CD4-positive, alpha-beta T cell treated with Interleukin-4 for 4 hours (primary cell): ENCODE results near the gene RGPD4.
"Not testable (repeated sequence)": the region's sequence is repeated elsewhere in the genome, so short reads cannot be mapped to it uniquely, and the experiment has no call there.

Experiments
- DNase-seq: peaks from one replicate; pipeline ENCODE4 v3.0.0-alpha.2; 2020

Gene RGPD4

DNA sequence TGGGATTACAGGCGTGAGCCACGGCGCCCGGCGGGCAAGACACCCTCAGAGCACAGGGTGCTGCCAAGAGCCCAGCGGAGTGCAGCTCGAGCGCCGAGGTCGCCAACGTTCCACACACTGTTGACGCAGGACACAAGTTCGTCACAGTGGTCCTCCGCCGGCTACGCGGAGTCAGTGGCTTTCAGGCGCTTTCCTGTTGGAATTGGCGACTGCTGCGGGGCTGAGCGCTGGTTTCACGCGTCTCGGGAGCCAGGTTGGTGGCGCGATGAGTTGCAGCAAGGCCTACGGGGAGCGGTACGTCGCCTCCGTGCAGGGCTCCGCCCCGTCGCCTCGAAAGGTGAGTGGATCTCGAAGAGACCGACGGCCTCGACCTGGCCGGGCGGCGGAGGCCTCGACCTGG lies at the start of gene RGPD4:
RGPD4 (plus strand) TSS at position 144 of the 400 bp plus-strand sequence; CDS start at position 266, 122 bp downstream.
- DNase-seq, result not testable (repeated sequence)

DNA sequence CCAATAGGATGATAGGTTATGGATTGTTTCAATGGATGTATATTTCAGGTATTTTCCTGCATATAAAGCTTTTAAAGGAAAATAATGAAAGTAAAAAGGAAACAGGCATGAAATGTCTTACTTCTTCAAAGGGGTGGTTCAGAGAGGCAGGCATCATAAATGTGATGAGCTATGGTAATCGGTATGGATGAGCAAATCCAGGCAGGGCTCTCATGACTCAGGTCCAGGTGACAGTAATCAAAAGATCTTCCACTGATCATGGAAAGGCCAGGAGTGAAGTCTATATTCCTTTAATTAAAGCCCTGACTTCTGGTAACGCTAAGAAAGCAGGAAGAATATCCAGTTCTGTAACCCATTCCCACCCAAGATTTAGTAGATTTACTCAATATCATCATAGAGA lies 48.7 kb upstream of the RGPD4 start:
- DNase-seq, result no peak

DNA sequence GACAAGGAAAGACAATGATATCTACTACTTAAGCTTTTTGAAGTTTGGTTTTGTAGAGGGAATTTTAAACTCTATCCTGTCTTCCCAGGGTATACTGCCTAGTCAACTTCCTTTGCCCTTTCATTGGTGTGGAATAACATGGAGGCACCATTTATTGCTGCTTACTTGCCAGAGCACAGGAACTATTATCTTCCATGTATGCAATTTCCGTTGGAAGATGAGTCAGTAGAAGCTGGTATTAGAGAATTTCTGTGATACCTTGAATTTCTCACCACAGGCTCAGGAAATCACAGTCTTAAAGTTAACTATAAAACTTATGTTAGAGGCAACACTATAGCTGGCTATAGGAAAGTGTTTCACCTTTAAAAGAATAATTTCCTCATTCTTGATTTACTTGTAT lies 40.9 kb upstream of the RGPD4 start:
- no peak for DNase-seq

DNA sequence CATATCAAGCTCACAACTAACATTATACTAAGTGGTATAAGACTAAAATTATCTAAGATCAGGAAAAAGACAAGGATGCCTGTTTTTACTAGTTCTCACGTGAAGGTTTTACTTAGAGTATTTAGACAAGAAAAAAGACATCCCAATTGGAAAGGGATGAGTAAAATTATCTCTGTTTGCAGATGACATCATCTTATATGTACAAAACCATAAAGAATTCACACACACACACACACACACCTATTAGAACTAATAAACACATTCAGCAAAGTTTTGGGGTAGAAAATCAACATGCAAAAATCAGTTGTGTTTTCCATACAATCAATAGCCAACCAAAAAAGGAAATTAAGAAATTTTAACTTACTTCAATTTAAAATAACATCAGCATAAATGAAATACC lies 35.9 kb upstream of the RGPD4 start:
- DNase-seq, result no peak

DNA sequence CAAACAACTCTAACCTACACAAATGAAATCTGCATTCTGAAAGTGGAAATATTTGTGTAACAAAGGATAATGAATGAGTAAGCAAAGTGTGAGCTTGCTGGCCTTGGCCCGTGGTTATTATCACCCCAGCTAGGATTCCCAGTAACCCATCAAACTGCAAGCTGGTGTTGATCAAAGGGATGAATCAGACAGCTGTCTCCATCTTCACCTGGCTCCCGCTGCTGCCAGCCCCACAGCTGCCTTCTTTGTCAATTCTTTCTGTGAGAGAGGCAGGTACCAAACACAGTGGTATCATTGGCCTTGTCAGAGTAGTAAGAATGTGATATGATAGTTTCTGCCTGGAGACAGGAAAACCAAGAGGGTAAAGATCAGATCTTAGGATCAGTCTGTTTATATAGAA lies 25.2 kb upstream of the RGPD4 start:
- DNase-seq, result no peak

DNA sequence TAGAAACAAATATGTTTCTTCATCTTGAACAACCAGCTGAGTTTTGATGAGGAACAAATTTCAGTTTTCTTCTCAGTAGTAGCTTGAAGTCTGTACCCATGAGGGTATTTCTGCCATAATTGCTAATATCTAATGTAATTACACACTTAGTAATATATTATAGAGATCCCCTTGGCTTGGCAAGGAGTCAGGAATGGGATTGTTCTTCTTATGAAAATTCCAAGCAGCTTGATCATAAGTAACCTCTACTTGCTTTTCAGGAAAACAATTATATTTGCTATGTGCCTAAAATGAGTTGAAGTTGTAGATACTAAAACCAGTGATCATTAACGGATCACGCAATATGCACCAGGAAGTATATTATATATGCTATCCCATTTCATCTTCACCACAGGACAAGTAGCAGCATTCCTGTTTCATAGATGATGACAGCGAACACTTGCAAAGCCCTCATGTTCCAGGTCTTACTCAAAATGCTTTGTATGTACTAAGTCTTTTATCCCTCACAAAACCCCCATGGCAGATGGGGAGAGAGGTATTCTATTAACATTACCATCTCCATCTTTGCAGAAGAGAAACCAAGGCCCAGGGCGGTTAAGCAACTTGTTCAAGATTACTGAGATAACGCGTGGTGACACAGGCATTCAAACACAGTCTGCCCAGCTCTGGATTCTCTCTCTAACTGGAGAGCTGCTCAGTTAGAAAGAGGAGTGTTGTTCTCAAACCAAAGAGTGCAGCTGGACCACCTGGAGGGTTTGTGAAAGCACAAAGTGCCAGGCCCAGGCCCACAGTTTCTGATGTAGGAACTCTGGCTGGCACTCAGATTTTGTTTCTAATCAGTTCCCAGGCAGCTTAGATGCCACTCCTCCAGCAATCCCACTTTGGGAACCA lies 21.8 kb upstream of the RGPD4 start:
- no peak for DNase-seq

DNA sequence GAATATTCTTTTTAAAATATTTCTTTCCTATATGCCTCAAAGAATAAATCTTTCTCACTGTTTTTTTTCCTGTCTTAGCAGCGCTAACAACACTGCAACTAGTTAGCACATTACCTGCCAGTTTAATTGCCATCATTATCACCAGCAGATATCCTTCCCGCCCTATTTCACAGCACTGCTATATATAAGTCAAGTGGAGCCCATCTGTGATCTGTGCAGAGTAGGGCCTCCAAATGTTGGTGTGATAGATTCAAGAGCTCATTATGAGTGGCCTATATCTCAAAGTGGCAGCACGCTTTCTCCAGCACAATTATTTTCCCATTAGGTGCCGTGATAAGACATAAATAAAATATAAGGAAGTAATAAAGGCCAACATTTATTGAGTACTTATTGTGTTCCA lies 19.8 kb upstream of the RGPD4 start:
- DNase-seq, result no peak

DNA sequence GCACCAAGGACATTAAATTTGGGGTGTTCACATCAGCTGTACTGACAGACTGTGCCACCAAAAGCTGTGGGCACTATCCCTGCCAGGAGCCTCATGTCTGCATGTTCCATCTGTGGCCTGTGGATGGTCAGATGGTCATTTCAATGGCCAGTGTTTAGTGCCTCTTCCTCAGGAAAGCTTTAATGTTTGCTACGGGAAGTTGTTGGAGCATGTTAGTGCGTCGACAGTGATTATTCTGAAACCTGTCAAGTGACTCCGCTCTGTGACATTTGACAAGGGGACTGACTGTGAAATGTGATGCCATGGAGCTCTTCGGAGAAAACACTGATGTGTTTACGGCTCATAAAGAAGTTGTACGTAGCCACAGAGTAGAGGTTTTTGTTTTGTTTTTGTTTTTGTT lies 18.7 kb upstream of the RGPD4 start:
- DNase-seq, result no peak

DNA sequence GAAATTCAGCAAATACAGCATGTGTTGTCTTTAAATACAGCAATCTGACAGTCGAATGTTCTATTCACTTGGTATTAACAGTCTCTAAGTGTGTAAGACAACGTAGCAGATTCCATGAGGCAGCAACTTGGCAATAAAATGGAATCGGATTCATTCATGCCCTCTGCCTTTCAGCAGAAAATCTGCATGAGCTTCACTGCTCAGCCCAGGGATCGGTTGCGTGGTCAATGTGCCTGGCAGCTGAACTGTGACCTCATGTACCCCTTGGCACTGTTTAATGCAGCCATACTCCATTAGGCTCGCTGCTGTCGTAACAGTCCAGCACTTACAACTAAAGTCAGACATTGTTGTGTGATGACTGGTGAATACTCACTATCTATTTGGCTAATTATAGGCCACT lies 17.7 kb upstream of the RGPD4 start:
- no peak for DNase-seq

DNA sequence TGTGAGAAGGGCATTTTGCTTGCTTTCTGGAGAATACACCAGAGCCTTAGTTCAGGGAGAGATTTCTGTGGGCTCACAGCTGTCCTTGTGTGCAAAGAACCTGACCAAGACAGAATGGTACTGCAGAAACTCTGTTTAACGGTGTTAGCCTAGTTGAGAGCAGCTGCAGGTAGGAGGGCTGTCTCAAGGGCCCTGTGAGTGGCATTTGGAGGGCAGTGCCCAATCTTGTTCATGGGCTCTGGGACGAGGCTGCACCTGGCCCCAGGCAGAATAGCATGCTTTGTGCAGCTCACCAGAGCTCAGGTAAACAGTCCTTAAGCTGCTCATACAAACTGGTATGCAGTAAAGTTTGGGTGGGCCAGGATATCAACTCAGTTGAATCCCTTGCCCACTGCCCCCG lies 16.9 kb upstream of the RGPD4 start:
- DNase-seq, result no peak

DNA sequence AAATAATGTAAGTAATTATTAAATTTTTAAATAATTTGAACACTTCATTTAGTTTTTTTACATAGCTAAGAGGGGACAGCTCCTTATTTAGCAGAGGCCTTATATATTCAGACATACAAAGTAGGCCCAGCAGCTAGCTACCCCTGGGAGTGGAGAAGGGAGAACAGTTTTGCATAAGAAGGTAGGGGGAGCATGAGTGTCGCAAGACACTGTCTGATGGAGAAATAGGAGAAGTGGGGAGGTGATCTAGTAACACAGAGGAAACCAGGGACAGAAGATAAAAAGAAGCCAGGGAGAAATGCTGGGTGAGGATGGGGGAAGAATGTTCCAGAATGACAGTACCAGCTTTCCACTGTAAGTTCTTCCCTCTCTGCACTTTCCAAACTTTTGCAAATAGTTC lies 16.0 kb upstream of the RGPD4 start:
- DNase-seq, result no peak

DNA sequence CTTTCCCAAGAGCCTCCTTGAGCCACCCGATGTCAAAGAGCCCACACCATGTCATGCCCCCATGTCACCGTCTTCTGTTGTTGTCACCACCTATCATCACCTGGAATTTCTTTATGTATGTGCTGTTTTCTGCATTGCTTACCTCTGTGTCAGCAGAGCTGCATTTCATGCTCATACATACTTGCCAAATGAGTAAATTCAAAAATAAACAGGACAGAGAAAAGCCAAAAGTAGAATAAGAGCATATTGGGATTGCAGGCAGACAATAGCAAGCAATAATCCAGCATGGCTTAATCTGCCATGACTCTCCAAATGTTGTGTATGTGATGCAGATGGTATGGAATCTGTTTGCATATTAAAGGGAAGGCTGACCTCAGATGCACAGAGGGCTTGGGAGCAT lies 15.3 kb upstream of the RGPD4 start:
- DNase-seq, result no peak

DNA sequence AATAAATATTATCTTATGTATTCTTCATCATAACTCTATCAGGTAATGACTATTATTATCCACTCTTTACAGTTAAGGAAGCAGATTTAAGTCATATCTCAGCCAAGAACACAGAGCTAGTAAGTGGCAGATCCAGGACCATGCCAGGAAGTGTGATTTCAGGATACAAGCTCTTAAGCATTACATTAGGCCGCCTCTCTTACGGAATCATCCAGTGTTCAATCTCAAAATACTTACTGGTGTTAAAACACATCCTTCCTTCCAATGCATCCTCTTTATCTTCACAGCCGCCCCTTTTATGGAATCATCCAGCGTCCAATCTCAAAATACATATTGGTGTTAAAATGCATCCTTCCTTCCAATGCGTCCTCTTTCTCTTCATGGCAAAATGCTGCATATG lies 14.7 kb upstream of the RGPD4 start:
- DNase-seq, result no peak

DNA sequence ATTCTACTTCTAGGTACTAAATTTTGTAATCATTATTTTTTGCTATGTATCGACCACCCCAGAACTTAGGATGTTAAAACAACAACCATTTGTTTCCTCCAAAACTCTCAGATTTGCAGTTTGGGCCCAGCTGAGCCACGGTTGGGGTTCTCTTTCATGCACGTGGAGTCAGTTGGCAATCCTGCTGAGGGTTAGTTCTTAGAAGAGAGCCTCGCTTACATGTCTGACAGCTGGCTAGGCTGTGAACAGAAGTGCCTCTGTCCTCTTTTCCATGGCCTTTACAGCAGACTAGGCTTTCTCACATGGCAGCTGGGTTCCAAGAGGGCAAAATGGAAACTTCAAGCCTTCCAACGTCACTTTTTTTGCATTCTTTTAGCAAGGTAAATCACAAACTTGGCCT lies 9.3 kb upstream of the RGPD4 start:
- DNase-seq, result no peak

DNA sequence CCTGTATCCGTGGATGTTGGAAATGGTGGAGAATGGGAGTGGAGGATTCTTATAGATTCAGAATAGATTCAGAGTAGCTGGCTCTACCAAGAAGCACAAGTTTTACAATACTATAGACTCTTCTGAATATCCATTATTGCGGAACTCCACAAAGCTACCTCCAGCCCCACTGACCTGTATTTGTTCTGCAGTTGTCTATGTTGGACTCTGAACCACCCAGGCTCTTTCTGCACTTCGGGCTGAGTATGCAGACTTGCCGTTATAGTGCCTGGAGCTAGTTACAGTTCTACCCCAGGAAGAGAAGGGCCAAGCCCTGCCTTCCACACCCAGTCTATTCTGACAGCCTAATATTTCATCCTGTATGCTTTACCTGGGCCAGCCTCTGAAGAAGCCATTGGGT lies 4.4 kb upstream of the RGPD4 start:
- DNase-seq, result no peak

DNA sequence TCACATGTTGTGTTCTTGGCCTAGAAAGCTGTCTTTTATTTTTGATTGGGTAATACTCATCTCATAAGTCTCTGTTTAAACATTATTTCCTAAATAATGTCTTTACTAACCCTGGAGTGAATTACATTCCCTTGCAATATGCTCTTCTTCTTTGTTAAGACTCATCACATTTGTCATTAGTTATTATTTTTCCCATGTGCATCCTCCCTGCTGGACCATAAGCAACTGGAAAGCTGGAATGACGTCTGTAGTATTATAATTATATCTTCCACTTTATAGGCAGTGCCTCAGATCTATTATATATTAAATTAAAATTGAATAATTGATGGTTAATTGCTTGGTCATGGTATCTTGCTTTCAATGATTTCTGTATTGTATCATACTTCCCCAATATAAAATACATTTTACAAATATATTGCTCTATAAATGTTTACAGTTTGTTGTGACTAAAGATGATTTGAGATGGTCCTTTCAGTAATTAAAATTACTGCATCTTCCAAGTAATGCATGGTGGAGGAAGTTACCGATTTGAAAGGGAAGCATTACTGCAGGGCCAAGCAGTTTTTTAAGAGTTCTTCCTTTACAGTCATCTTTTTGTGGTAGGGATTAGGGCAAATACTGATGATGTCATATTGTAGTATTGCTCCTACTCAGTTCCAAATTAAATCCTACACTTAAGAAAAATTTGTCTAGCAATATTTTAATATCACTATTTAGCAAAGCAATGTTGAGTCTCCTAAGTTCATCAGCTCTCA lies 2.1 kb upstream of the RGPD4 start:
- no peak for DNase-seq

DNA sequence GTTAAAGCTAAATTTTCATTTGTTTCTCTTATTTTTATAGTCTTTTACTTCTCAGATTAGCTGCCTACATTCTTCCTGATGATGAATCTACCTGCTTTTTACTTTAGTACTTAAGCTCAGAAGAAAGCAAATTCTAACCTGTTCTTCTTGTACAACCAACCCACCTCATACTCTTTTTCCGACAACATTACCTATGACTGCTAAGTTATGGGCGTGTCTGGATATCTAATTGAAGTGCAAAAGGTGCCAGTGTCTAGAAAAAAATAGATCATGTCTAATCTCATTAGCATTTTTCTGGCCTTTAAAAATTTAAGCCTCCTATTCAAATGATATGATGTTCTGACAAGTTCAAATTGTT lies 1.5 kb upstream of the RGPD4 start:
- no peak for DNase-seq

DNA sequence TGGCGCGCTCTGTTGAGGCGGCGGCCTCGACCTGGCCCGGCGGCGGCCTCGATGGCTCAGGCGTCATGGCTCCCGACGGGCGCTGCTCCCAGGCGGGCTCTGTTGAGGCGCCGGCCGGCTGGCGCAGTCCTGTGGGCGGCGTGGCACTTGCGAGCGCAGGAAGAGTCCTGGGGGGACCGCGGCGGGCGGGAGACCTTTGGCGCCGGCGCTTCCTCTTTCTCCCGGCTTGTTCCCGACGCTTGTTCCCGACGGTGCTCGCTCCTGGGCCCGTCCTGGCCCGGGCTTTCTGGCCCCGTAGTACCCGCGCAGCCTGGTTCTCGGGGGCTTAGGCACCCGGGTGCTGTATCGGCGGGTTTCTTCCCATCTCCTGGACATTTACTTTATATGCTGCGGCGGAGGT lies 2.8 kb downstream of the RGPD4 start:
- not testable (repeated sequence) for DNase-seq

DNA sequence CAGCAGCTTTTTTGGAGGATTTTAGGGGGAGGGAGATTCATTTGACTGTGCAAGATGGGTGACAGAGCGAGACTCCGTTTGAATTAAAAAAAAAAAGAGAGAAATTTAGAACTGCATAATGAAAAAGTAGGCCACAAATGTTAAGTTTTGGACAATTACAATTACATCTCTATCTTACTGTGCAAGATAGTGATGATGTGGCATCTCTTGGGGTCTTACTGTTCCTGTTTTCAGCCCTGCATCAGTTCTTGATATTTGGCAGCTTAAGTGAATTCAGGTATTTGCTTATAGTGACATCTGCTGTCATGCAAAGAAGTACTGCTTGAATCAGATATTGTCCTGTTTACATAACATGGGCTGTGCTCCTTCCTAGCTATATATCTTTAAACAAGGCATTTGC lies 6.5 kb downstream of the RGPD4 start:
- DNase-seq, result not testable (repeated sequence)

DNA sequence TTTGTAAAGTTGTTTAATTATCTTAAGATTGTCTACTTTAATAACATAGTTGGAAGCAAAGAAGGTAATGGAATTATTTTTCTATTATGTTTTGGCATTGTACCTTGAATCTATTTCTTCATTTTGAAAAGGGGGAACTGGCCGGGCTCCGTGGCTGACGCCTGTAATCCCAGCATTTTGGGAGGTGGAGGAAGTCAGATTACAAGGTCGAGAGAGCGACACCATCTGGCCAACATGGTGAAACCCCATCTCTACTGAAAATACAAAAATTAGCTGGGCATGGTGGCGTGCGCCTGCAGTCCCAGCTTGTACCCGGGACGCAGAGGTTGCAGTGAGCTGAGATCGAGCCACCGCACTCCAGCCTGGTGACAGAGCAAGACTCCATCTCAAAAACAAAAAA lies 6.9 kb downstream of the RGPD4 start:
- not testable (repeated sequence) for DNase-seq

DNA sequence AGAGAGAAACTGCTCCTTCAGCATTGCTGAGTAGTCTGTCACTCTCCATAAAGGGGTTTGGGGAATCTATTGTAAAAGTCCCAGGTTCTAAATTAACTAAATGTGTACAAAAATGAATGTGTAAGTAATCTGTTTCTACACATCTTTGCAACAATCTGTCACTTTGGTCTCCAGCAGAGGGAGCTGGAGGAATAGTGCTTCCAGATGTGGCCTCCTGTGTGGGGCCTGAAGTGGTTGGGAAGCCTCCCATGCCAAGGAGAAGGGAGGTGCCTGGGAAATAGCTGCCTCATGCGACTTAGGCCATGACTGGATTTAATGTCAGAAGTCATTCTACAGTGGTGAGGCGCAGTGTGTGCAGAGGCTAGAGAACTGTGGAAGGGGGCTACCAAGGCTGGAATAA lies 89.4 kb downstream of the RGPD4 start:
- not testable (repeated sequence) for DNase-seq

DNA sequence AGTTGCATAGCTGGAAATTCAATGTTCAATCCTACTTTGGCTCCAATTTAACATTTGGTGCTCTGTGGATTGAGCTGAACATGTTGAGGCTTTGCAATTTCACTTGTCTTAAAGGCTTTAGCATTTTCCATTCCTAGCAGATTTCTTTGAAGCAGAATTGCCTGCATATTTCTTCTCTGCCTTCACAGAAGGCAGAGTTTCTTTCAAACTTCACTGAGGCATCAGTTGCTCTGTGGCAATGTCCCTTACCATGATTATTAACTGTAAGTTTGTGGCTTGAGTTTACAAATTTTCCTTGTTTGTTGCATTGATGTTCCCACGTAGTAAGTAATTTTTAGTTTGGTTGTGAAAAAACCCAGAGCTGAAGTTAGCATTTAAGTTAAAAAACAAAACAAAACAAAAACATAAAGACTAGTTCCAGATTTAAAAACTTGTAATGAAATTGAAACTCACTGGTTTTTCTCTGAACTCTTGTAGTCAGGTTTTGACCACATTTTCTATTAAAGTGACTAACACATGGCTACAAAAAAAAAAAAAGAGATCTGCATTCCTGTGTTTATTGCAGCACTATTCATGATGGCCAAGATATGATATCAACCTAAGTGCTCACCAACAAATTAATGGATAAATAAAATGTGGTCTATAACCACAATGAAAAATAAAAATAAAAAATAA lies 90.1 kb downstream of the RGPD4 start:
- not testable (repeated sequence) for DNase-seq

DNA sequence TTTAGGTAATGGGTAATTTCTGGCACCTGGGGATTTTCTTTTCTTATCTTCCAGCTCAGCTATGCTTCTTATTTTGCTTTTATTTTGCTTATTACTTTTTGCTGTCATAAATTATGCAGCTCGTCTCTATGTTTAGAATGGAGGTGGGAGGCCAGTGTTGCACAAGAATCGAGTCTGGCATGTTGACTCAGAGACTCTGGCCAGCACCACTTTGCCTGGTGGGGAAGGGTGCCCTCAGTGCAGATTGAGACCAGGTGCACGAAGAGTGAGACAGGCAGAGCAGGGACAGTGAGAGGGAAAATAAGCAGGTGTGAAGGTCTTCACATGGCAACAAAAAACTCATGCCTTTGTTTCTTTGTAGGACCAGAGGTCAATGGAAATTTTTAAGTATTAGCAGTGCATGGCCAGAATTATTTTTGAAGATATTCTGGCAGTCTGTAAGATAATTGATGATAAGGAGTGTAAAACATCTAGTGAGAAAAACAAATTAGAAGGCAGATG lies 100.4 kb downstream of the RGPD4 start:
- DNase-seq, result no peak

DNA sequence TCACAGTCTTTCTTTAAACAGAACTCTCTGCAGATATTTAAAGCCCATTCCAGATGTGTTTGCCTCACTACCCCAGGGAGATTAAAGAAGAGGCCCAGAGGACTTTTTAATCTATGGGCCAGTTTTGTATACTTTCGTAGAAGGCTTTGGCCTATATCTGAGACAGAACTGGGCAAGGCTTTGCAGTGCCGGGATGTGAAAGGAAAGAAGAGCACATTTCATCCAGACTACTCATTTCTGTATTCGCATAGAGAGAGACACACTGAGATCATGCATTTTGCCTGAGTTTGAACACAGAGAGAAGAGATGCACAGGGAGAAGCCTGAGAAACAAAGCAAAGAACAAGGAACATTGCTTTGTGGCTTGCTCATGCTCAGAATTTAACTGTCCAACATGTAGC lies 104.7 kb downstream of the RGPD4 start:
- DNase-seq, result no peak
